HG03575 (cell line): ENCODE measurements around the gene NPRL2.
"Not testable (repeated sequence)": the region's sequence is repeated elsewhere in the genome, so short reads cannot be mapped to it uniquely, and the experiment has no call there.

Source experiments
- ATAC-seq: cut with Tn5 transposase; IDR thresholded peaks from one replicate; pipeline ENCODE4 v1.9.1; 2021; ENCODE audit not compliant: unreplicated experiment, insufficient number of reproducible peaks, low FRiP score; ENCODE audit errors: extremely low read depth

The NPRL2 gene

DNA sequence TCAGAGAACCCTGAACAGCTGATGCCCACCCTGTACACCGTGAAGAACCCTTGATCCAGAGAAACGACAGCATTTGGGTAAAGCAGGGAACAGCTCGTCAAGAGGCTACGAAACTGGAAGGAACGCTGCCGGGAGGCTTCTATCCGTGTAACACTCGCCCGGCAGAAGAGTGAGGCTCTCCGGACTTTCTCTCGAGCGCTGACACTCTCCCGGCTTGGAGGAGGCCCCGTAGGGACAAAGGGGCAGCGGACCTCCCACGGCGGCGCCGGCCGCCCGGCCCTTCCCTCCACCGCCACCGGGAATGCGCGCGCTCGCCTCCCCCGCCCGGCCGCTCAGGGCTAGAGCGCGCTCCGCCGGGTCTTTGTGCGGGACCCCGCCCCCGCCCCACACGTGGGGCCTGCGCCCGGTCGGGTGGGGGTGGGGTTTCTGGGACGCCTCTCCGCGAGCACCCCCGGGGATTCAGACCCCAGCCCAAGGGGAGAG lies 29.7 kb downstream of the NPRL2 start:
- ATAC-seq = no peak

DNA sequence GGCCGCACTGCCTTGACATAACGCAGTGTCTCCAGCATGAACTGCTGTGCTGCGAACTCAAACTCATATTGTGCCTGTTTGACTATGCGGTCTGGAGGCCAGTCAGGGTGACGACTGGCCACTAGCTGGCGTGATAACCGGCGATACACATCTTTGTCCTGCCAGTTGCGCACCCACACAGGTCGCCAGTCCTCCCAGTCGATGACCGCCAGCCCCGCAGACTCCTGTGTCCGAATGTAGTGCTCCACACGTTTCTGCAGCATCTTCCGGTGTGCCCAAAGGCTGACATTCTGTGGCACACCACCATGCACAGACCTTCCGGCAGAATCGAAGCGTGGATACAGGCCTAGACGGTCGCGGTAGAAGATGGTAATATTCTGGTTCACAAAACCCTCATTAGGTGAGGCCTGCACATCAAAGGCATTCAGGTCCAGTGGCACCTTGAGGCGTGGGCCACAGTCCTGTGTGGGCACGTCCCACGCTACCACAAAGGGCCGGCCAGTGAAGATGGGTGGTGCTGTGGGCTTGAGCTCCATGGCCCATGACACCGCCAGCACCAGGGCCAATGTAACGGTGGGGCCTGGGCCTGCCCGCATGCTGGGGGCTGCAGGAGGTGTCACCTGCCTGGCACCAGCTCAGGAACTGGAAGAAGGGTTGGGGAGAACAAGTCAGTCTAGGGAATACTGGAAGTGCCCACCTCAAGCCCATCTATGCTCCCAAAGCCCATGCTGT lies 30.5 kb downstream of the NPRL2 start:
- ATAC-seq = no peak

DNA sequence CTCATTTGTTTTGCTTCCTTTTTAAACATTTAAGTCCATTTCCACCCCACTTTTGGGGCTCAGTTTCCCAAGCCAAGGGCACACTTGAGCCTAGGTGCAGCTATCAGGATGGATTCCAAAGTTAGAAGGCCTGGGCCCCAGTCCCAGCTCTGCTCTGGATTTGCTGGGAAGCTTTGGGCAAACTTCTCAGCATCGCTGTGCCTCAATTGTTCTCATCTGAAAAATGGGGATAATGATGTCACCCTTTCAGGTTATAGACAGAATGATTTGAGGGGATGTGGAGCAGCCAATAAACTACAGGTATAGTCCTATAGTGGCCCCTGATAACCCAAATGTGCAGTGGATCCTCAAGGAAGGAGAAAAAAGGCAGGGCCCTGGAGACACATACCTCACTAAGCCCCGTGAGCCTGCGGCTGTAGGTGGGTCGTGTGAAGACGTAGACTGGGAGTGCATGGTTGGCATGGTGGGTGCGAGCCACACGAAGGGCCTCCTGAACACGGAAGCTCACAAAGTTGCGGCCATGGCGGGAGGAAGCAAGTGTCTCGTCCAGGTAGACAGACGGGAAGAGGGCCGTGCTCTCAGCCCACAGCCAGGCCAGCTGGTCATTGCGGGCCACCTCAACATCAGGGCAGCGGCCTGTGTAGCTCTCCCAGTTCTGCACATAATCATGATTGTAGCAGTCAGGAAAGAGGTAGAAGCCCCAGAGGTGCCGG lies 31.2 kb downstream of the NPRL2 start:
- ATAC-seq = no peak

DNA sequence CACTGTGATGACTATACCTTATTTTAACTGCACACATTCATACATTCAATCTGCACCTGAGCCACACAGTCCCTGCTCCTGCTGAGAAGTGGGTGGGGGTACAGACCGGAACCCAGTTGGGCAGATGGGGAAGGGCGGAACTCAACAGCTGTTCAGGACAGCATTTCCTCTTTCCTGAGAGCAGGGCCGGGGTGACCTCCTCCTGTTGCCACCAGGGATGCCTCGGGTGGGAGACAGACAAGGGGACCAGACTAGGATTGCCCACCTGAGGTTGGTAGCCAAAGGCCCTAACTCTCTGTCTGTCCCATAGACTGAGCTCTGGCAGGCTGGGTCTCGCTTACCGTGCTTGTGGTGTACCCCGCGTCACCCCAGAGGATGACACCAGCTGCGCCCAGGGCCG lies 32.0 kb downstream of the NPRL2 start:
- no peak for ATAC-seq

DNA sequence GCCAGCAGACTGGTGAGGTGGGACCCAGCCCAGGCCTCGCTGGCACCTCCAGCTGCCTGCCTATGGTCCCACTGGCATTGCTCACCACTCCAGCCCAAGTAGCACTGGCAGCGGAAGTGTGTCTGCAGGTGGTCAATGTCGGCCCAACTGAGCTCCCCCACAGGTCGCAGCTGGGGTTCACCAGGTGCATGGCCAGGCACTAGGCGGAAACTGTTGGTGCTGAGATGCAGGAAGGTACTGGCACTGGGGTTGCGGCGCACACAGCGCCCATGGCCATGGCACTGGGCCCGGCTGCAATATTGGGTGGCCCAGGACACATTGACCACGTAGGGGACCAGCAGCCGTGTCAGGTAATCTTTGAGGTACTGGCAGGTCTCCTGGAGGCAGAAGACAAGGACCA lies 32.4 kb downstream of the NPRL2 start:
- no peak for ATAC-seq

DNA sequence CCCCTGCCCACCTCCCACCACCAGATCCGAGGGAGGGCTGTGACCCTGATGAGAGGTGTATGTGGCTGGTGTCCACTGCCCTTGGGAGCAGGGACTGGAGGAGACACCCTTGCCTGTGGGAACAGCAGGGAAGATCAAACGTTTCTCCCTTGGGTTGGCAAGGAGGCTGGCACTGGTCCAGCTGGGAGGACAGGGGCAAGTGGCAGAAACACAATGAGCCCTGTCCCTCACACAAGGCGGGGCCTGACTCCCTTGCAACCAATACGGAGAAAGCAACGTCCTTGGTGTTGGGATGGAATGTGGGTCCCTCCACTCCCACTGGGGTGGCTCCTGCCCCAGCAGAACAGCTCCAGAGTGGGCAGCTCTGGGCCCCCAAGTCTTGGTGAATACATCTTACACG lies 33.3 kb downstream of the NPRL2 start:
- no peak for ATAC-seq

DNA sequence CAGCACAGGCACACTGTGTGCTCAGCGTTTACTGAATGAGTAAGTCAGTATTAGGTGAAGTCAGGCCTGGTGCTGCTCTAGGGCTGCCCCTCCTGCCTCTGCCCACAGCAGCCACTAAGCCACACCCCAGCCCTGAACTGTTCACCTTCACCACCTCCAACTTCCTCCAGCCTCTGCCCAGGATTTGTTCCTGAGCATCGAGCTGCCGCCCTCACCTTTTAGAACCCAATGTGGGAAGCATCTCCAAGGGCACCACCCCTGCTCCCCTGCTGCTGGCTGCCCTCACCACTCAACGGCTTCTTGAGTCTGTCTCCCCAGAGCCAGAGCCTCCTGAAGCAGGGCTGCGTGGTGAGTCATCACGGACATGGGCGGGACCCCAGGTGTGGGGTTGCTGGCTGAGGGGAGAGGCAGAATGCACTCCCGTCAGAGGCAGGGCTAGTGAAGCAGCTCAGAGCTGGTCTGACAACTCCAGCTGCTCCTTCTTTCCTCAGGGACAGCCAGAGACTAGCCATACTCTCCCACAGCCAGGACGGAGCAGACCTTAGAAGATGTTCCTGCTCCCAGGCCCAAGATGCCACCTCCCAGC lies 33.8 kb downstream of the NPRL2 start:
- ATAC-seq = no peak

DNA sequence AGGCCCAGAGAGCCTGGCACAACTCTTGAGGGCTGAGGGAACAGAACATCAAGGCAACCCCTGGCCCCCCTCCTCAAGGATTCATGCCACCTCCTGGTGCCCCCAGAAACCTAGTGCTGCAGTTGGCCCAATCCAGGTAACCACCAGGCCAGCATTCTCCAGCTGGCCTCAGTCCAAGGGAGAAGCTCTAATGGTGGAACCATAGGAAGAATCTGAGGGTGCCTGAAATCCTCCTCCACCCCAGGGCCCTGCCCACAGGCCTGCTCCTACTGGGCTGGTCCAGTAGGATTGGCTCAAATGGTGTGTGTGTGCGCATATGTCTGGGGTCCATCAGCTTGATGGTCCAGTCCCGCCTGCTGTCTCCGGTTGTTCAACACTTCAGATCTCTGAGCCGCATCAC lies 35.8 kb downstream of the NPRL2 start:
- ATAC-seq = no peak

DNA sequence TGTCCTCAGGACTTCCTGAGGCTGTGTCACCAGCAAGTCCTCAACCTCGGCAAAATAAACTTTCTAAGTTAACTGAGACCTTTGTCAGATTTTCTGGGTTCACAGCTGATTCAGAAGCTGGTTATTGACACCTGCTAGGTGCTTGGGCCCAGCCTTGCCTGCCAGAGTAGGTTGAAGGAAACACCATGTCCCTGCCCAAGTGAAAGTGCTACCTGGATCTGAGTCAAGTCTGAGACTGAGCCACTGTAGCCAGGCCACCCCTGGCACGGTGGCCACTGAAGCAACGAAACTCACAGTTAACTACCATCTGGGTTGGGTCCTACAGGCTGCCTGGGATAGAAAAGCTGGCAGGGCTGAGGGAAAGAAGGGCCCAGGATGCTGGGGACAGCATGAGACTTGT lies 36.2 kb downstream of the NPRL2 start:
- ATAC-seq = no peak

DNA sequence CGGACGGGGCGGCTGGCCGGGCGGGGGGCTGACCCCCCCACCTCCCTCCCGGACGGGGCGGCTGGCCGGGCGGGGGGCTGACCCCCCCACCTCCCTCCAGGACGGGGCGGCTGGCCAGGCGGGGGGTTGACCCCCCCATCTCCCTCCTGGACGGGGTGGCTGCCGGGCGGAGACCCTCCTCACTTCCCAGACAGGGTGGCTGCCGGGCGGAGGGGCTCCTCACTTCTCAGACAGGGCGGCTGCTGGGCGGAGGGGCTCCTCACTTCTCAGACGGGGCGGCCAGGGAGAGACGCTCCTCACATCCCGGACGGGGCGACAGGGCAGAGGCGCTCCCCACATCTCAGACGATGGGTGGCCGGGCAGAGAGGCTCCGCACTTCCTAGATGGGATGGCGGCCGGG lies 38.5 kb downstream of the NPRL2 start:
- not testable (repeated sequence) for ATAC-seq

DNA sequence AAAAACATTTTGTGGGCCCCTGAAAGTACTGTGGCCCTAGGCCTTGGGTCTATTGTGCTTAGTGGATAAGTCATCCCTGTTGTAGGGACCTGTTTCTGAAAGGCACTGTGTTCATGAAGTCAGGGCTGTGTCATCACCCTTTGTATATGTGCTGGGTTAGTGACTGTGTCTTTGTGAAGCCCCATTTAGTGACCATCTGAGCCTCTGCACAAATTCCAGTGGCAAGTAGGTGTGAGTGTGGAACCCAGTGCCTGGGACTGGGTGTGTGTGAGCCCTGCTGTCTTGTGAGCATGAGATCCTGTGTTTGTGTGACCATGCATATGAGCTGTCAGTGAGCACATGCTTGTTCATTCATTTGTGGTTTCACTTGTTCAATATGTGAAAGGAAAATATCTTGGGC lies 46.0 kb downstream of the NPRL2 start:
- ATAC-seq = no peak

DNA sequence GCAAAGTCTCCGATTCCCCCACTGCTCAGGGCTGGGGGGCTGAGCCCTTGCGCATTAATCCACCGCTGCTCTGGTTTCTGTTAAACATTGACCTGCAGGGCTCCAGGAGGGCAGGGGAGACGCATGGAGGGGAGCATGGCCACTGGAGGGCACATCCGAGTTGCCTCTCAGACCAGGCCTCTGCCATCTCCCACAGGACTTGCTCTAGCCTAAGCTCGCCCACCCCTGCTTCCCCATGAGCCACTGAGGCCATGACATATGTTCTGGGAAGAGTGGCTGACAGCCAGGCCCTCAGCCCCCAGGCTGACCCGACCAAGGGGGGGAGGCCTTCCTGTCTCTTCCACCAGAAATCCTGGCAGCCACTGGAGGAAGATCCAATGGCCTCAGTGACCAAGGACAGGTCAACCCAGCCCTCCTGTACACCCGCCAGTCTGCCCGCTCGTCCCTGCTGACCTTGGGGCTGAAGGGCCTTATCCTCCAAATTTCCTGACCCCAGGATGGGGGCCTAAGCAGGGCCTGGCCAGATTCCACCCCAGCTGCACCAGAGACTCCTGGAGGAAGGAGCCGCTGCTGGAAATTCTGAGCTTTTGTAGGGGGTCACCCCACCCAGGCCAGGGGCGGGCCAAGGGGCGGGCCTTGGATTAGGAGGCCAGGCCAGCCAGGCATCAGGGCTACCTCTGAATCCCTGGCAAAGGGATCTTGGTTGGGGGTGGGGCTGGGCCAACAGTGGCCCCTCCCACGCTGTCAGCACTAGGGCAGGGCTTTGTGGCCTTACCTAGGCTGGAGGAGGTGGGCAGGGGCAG lies 47.4 kb downstream of the NPRL2 start, which contains the start of gene HYAL1:
Gene HYAL1, minus strand, starts transcription at position 562 of the 803 bp plus-strand sequence. CDS start 618 bp downstream, outside the sequence.
- no peak for ATAC-seq

DNA sequence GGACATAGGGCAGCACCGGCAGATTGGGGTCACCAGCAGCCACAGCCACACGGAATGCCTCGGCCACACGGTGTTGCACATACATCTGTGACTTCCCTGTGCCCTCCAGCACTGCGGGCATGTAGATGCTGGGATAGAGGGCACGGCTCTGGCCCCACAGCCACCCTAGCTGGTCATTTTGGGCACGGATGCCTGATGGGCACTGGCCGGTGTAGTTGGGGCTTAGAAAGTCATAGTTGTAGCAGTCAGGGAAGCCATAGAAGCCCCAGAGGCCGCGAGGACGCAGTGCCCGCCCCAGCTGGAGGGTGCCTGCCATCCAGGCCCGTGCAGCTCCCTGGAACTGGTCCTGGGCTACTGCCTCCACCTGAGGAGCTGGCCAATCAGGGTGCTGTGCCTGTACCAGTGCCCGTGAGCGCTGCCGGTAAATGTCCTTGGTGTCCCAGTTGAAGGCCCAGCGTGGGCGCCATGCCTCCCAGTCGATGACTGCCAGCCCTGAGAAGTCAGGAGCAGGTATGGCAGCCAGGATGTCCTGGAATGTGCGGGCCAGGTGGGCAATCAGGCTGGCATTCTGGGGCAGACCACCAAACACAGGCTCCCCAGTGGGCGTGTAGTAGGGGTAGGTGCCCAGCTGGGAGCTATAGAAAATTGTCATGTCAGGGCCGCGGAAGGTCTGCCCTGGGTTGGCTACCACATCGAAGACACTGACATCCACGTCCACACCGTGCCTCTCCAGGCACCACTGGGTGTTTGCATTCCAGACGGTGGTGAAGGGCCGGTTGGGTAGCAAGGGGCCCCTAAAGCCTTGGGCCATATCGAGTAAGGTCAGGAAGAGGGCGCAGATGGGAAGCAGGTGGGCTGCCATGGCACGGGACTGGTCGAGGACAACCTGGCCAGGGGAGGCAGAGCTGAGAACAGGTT lies 48.2 kb downstream of the NPRL2 start:
- no peak for ATAC-seq

DNA sequence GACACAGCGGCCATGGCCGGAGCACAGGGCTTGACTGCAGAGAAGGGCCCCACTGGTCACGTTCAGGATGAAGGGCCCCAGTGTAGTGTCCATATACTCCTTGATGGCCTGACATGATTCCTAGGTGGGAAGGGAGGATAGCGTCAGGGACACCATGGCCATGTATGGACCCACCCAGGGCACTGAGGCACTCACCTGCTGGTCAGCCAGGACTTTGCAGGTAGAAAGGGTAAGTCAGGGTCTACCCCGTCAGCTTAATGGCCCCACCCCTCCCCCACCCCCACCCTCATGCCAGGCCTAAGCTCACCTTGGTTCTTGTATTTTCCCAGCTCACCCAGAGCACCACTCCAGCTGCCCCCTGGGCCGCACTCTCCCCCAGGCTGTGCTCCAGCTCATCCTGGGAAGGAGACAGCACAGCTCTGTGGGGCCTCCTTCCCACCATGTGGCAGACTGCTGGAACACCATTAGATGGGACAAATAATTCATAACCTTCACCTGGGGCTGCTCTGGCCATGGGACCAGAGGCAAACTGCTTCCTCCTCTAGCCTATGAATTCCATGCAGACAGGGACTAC lies 49.8 kb downstream of the NPRL2 start:
- ATAC-seq = no peak

DNA sequence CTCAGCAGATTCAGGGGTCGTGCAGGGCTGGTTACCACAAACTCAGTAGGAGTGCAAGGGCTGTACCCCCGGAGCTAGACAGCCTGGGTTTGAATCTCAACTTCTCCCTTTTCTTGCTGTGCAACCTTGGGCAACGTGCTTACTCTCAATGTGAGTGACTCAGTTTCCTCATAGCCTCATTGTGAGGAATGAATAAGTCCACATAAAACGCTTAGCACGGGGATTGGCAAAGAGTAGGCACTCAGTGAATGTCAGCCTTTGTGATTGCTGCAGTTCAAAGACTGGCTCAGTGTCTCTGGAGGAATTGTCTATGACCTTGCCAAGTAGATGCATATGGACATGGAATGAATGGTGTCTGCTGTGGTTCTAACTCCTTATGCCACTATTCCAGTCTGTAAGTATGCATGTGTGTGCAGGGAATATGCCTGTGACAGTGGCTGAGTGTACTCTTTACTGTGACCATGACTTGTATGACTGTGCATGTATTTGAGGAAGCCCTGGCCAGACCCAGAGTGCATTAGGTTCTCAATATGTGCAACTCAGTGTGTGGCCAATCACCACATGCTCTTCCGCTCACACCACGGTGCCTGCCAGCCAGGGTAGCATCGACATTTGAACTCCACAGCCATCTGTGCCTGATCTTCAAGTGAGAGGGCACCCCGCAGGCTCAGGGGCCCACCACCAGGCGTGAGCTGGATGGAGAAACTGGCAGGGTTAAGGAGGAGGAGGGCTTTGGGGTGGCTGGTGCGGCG lies 50.5 kb downstream of the NPRL2 start:
- ATAC-seq = no peak

DNA sequence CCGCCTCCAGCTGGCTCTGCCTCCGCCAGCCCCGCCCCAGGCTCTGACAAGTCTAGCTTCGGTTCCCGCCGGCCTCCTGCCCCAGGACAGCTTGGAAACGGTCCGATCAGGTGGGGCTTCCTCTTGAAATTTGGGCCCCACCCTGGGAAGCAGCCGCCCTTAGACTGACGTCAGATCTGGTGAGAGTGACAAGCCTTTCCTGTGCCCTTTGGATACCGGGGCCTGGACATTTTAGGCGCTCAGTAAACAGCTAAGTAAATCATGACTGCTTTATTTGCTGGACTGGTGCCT lies 51.0 kb downstream of the NPRL2 start:
- ATAC-seq = no peak

DNA sequence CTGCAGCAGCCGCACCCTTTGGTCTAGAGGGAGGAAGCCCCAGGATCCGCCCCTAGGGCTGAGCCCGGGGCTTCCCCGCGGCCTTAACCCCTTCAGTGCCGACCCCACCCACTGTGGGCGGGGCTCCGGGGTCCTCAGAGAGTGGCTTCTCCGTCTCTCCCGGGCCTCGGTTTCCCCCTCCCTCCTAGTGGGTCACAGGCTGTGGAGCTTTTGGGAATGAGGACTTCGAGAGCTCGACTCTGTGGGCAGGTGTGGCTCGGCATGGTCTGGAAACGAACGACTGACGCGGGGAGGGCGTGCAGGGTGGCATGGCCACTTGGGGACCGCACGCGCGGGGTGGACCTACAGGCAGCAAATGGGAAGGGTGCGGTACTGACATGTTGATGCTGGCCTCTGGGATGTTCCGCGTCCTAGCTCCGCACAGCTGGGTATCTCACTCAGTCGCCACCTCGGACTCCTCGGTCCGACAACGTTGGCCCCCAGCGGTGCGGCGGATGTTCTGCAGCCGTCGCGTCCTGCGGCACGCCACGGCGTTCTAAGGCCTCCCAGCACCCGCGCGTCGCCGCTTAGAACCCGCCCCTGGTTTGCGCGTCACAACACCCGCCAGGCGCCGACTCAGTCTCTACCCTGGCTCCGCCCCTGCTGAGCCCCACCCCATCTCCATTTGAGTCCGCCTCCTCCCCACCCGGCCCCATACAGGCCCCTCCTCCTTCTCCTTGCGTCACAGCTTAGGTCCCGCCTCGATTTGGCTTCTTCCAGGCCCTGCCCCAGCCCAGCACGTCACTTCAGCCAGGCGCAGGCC lies 51.5 kb downstream of the NPRL2 start, which contains the start of the genes HYAL3 and NAA80:
Gene HYAL3, minus strand, starts transcription at position 570 of the 802 bp plus-strand sequence. CDS start 3,803 bp downstream, outside the sequence.
Gene NAA80, minus strand, starts transcription at position 570 of the 802 bp plus-strand sequence. CDS start 1,942 bp downstream, outside the sequence.
- ATAC-seq = peak; percentile 41
